Osteoblast (primary cell): Measurements from ENCODE around the gene GOLGA1. TPM values are rescaled to one million over a fixed set of nuclear protein-coding genes. Genes with fewer than 3 reads are reported as not detected.

Source experiments
- DNase-seq: peaks from one replicate; pipeline ENCODE4 v3.0.0; 2011; ENCODE audit warnings: low spot score, mixed read lengths; ENCODE audit not compliant: insufficient read length; ENCODE audit errors: missing footprints
- H2AFZ ChIP-seq: 2 replicates; pipeline ENCODE4 v1.6.0; 2011; ENCODE audit warnings: mild to moderate bottlenecking, low read length
- H3K27ac ChIP-seq: 2 replicates; pipeline ENCODE4 v1.5.1; 2011; ENCODE audit warnings: mild to moderate bottlenecking, low read depth, low read length, moderate library complexity
- H3K27me3 ChIP-seq: 2 replicates; pipeline ENCODE4 v1.6.0; 2012; ENCODE audit warnings: mild to moderate bottlenecking, control low read depth, inconsistent platforms, low read length, moderate library complexity; ENCODE audit not compliant: insufficient read depth
- H3K36me3 ChIP-seq: 2 replicates; pipeline ENCODE4 v1.5.1; 2011; ENCODE audit warnings: mild to moderate bottlenecking, low read length, control low read depth, moderate library complexity; ENCODE audit not compliant: insufficient read depth
- H3K4me1 ChIP-seq: 2 replicates; pipeline ENCODE4 v1.5.1; 2011; ENCODE audit warnings: mild to moderate bottlenecking, low read length, control low read depth, moderate library complexity; ENCODE audit not compliant: insufficient read depth
- H3K4me2 ChIP-seq: 2 replicates; pipeline ENCODE4 v1.6.0; 2011; ENCODE audit warnings: mild to moderate bottlenecking, low read length; ENCODE audit not compliant: insufficient read depth
- H3K4me3 ChIP-seq: fragments of 200-600 bp; sonication (generic); 3 replicates; pipeline ENCODE4 v1.5.1; 2012; ENCODE audit warnings: mild to moderate bottlenecking, low read length, inconsistent platforms; ENCODE audit not compliant: insufficient read depth
- H3K79me2 ChIP-seq: 2 replicates; pipeline ENCODE4 v1.6.0; 2012; ENCODE audit warnings: mild to moderate bottlenecking, low read length, control low read depth, inconsistent platforms; ENCODE audit not compliant: insufficient read depth
- H3K9me3 ChIP-seq: 2 replicates; pipeline ENCODE4 v1.5.1; 2011; ENCODE audit warnings: low read depth, low read length, control low read depth
- H4K20me1 ChIP-seq: 2 replicates; pipeline ENCODE4 v1.6.0; 2012; ENCODE audit warnings: mild to moderate bottlenecking, low read length, control low read depth; ENCODE audit not compliant: insufficient read depth
- total RNA-seq: library from RNA; depleted of rRNA; stranded (reverse); fragments of >200 nt; gene quantifications from 2 replicates; pipeline ENCODE4 v1.2.3, GENCODE V29; 2012
- TF ChIP-seq, protein P1 (sequence below): IDR thresholded peaks from 2 replicates; pipeline ENCODE4 v1.5.1; 2011; ENCODE audit warnings: mild to moderate bottlenecking, low read depth, low read length, moderate library complexity; ENCODE audit errors: extremely low read depth

Gene GOLGA1, protein sequence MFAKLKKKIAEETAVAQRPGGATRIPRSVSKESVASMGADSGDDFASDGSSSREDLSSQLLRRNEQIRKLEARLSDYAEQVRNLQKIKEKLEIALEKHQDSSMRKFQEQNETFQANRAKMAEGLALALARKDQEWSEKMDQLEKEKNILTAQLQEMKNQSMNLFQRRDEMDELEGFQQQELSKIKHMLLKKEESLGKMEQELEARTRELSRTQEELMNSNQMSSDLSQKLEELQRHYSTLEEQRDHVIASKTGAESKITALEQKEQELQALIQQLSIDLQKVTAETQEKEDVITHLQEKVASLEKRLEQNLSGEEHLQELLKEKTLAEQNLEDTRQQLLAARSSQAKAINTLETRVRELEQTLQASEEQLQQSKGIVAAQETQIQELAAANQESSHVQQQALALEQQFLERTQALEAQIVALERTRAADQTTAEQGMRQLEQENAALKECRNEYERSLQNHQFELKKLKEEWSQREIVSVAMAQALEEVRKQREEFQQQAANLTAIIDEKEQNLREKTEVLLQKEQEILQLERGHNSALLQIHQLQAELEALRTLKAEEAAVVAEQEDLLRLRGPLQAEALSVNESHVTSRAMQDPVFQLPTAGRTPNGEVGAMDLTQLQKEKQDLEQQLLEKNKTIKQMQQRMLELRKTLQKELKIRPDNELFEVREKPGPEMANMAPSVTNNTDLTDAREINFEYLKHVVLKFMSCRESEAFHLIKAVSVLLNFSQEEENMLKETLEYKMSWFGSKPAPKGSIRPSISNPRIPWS
- 13.4 and 15.6 TPM in 2 replicates for total RNA-seq

DNA sequence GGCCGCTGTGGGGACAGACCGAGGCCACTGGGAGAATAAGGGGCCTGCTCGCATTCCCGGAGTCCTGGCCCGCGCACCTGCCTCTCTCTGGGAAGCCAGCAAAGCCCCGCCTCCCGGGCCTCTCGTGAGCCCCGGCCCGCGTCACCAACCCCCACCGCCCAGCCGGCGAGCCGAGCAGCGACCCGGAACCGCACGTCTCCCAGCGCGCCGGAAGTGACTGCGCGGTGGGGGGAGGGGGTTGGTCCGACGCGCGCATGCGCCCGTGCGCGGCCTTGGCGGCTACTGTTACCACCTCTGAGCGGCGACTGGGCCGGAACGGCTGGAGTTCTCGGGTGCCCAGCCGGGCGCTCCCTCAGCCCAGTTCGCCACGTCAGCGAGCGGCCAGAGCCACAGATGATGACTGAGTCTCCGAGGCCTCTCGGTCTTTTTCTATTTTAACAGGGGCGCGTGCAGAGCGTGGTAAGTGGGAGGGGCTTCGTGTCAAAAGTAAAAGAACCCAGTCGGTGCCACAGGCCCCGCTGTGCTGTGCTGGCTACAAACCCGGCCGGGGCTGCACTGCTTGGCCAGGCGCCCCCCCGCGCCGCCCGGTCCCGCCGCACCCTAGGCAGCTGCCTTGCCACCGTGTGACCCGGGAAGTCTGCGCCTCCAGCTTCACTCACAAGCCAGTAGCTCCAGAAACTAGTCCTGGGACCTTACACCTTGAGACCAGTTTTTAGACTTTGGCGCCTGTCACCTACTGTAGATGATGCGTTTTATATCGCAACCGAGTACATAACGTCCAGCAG lies at the start of gene GOLGA1:
GOLGA1 (minus strand) TSS at position 190 of the 785 bp plus-strand sequence. CDS start 2,372 bp downstream, outside the sequence.
- Histone ChIP-seq H3K27ac (peak within 1 kb of the TSS; percentile 94), H3K4me2 (peak within 1 kb of the TSS; percentile 94), H3K9me3 (no peaks in the 10 kb centered on the region), H3K36me3 (peaks cover 16% of the 10 kb centered on the region), H3K27me3 (no peaks in the 10 kb centered on the region), H3K79me2 (peaks cover 9% of the 10 kb centered on the region), H2AFZ (peak within 1 kb of the TSS; percentile 93), H4K20me1 (no peaks in the 10 kb centered on the region), H3K4me3 (peak within 1 kb of the TSS; percentile 93), H3K4me1 (peaks cover 17% of the 10 kb centered on the region)
- TF ChIP-seq, protein P1, sequence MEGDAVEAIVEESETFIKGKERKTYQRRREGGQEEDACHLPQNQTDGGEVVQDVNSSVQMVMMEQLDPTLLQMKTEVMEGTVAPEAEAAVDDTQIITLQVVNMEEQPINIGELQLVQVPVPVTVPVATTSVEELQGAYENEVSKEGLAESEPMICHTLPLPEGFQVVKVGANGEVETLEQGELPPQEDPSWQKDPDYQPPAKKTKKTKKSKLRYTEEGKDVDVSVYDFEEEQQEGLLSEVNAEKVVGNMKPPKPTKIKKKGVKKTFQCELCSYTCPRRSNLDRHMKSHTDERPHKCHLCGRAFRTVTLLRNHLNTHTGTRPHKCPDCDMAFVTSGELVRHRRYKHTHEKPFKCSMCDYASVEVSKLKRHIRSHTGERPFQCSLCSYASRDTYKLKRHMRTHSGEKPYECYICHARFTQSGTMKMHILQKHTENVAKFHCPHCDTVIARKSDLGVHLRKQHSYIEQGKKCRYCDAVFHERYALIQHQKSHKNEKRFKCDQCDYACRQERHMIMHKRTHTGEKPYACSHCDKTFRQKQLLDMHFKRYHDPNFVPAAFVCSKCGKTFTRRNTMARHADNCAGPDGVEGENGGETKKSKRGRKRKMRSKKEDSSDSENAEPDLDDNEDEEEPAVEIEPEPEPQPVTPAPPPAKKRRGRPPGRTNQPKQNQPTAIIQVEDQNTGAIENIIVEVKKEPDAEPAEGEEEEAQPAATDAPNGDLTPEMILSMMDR, result no peak
- peak; percentile 98 for DNase-seq

DNA sequence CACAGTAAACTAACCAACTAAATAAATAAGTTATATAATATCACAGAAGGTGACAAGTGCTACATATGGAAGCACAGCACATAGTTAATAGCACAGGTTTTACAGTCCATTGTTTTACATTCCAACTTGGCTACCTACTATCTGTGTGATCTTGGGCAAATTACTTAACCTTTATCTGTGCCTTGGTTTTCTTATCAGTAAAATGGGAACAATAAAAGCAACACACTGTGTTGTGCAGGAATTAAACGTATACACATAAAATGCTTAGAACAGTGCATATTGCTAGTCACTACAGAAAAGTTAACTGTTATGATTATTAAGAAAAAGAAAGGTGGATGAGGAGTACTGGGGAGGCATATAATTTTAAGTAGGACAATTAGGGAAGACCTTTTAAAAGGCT lies 42.8 kb upstream of the GOLGA1 start:
- Histone ChIP-seq H3K9me3 (no peaks in the 10 kb centered on the region), H3K79me2 (no peaks in the 10 kb centered on the region), H3K4me1 (no peaks in the 10 kb centered on the region), H3K27ac (no peak overlapping the region), H3K36me3 (no peaks in the 10 kb centered on the region), H3K27me3 (no peaks in the 10 kb centered on the region), H2AFZ (no peak overlapping the region), H3K4me3 (no peak overlapping the region), H3K4me2 (no peak overlapping the region), H4K20me1 (no peaks in the 10 kb centered on the region)
- TF ChIP-seq, protein P1, result no peak
- no peak for DNase-seq

DNA sequence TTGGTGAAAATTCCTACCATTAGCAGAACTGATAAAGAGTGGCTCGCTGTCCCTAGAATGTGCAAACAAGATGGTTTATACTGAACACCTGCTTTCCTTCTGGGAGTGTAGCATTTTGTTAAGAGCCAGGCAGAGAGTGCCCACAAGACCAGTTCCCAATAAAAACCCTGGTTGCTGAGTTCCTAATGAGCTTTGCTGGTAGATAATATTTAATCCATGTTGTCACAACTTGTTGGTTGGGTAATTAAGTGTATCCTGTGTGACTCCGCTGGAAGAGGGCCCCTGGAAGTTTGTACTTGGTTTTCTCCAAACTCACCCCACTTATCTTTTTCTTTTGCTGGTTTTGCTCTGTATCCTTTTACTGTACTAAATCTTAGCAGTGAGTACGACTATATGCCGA lies 39.5 kb upstream of the GOLGA1 start:
- no peak overlapping the region for H3K27ac ChIP-seq
- no peak overlapping the region for H3K4me3 ChIP-seq
- no peak overlapping the region for H3K4me2 ChIP-seq
- H3K79me2 ChIP-seq, result no peaks in the 10 kb centered on the region
- no peaks in the 10 kb centered on the region for H3K9me3 ChIP-seq
- H2AFZ ChIP-seq, result no peak overlapping the region
- H4K20me1 ChIP-seq, result no peaks in the 10 kb centered on the region
- TF ChIP-seq, protein P1, result no peak
- H3K27me3 ChIP-seq, result no peaks in the 10 kb centered on the region
- H3K36me3 ChIP-seq, result no peaks in the 10 kb centered on the region
- H3K4me1 ChIP-seq, result no peaks in the 10 kb centered on the region
- no peak for DNase-seq
